BLaER1 treated with 17β-estradiol and CSF1 and Interleukin-3, amounts not matched to agents 10 nM and 100 nM (cell line): ENCODE results near the gene SPAG9.
"Not testable (repeated sequence)": the region's sequence is repeated elsewhere in the genome, so short reads cannot be mapped to it uniquely, and the experiment has no call there.

ENCODE experiments used
- H3K27ac ChIP-seq, 11 experiments: shearing (Covaris generic); formaldehyde crosslinking; 2 replicates each; pipeline ENCODE4 v1.8.1; 2022
- H3K27me3 ChIP-seq, 11 experiments: shearing (Covaris generic); formaldehyde crosslinking; 2 replicates each; pipeline ENCODE4 v1.8.1; 2022
- H3K36me3 ChIP-seq, 11 experiments: shearing (Covaris generic); formaldehyde crosslinking; 2 replicates each; pipeline ENCODE4 v1.8.1; 2022
- H3K4me1 ChIP-seq, 10 experiments: shearing (Covaris generic); formaldehyde crosslinking; 2 replicates each; pipeline ENCODE4 v1.8.1; 2022
- H3K4me2 ChIP-seq, 11 experiments: shearing (Covaris generic); formaldehyde crosslinking; 2 replicates each; pipeline ENCODE4 v1.8.1; 2022
- H3K4me3 ChIP-seq, 10 experiments: shearing (Covaris generic); formaldehyde crosslinking; 2 replicates each; pipeline ENCODE4 v1.8.1; 2022
- H3K9ac ChIP-seq, 11 experiments: shearing (Covaris generic); formaldehyde crosslinking; 2 replicates each; pipeline ENCODE4 v1.8.1; 2022
- H3K9me3 ChIP-seq, 11 experiments: shearing (Covaris generic); formaldehyde crosslinking; replicated peaks in 1 of 11; 2 replicates each; pipeline ENCODE4 v1.8.1; 2022
- H4K20me1 ChIP-seq, 11 experiments: shearing (Covaris generic); formaldehyde crosslinking; 2 replicates each; pipeline ENCODE4 v1.8.1; 2022
- Cebpa-rat ChIP-seq, 11 experiments: shearing (Covaris generic); IDR thresholded peaks; 2 replicates each; pipeline ENCODE4 v1.8.1; 2022

The SPAG9 gene

DNA sequence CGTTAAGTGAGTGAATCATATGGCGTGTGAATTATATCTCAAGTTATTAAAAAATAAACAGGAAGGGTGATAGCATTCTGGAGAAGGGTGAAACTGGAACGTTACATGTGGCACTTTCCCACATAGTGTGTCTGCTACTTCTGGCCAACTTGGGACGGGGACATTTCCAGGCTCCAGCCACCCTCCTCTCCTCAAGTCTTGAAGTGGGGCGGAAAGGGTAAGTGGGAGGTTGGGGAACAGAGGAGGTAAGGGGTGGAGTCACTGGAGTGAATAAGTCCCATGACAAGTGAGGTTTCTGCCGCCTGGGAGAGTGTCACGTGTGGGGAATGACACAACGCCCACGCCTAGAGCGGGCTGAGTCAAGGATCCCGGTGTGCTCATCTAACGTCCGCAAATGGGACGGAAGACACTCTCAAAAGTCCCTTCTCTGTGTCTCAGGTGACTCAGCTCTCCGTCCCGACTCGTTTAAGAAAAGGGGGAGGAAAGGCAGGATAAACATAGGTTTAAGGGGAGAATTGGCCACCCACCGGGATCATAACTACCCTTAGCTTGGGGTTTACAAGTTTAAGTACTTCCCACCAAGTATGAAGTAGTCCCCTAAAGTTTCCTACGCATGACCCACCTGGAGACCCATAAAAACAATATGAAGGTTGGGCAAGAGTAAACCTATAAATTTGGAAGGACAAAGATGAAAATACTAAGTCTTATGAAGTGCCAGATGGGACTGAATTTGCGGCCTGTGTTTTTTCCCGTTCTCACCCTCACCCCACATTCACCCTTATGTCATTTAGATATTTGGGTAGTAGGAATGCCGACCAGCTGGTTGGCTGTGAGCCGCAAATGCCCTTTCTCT lies 1.2 kb upstream of the SPAG9 start:
- no peaks in the 10 kb centered on the region for H3K27me3 ChIP-seq
- peaks cover 31 to 42% (median 39%) of the 10 kb centered on the region in 10 experiments for H3K4me1 ChIP-seq
- TF ChIP-seq Cebpa-rat (IDR thresholded peaks at IDR 0.05): no peak
- peaks cover 27 to 37% (median 35%) of the 10 kb centered on the region in 11 experiments; a peak in 21 of 22 replicates for H4K20me1 ChIP-seq
- H3K27ac ChIP-seq: peak overlapping the region; percentile 86 to 98 (median 96)
- H3K4me3 ChIP-seq: peak overlapping the region; percentile 62 to 98 (median 94)
- peak overlapping the region; percentile 84 to 94 (median 92) for H3K9ac ChIP-seq
- H3K4me2 ChIP-seq: peak overlapping the region; percentile 80 to 97 (median 88)
- H3K36me3 ChIP-seq: 0 out of 22 replicates have a peak, but pooled peaks cover 0 to 2% (median 0%) of the 10 kb centered on the region in 11 experiments
- no peaks in the 10 kb centered on the region for H3K9me3 ChIP-seq

DNA sequence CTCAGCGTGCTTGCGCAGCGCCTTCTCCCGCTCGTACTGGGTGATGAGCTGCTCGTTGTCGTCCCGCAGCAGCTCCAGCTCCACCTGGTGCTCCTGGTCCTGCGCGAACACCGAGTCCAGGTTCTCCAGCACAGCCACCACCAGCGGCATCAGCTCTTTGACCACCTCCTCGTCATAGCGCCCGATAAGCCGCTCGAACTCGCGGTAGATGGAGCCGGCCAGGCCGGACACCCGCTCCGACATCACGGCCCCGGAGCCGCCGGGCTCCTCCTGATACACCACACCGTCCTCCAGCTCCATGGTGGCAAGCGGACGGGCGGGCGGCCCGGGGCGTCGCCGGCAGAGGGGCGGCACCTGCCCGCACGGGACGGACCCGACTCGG lies 320 bp downstream of the SPAG9 start:
- H3K4me2 ChIP-seq: peak overlapping the region; percentile 88 to 98 (median 94)
- H3K27me3 ChIP-seq: no peaks in the 10 kb centered on the region
- peak overlapping the region; percentile 85 to 98 (median 95) for H3K4me3 ChIP-seq
- peaks cover 27 to 52% (median 45%) of the 10 kb centered on the region in 11 experiments for H4K20me1 ChIP-seq
- TF ChIP-seq Cebpa-rat (IDR thresholded peaks at IDR 0.05): no peak
- H3K27ac ChIP-seq: peak overlapping the region; percentile 79 to 98 (median 90)
- peaks cover 34 to 57% (median 54%) of the 10 kb centered on the region in 10 experiments for H3K4me1 ChIP-seq
- peak overlapping the region; percentile 84 to 94 (median 92) for H3K9ac ChIP-seq
- H3K36me3 ChIP-seq: peaks cover 0 to 11% (median 3%) of the 10 kb centered on the region in 11 experiments; a peak in 3 of 22 replicates
- no peaks in the 10 kb centered on the region for H3K9me3 ChIP-seq

DNA sequence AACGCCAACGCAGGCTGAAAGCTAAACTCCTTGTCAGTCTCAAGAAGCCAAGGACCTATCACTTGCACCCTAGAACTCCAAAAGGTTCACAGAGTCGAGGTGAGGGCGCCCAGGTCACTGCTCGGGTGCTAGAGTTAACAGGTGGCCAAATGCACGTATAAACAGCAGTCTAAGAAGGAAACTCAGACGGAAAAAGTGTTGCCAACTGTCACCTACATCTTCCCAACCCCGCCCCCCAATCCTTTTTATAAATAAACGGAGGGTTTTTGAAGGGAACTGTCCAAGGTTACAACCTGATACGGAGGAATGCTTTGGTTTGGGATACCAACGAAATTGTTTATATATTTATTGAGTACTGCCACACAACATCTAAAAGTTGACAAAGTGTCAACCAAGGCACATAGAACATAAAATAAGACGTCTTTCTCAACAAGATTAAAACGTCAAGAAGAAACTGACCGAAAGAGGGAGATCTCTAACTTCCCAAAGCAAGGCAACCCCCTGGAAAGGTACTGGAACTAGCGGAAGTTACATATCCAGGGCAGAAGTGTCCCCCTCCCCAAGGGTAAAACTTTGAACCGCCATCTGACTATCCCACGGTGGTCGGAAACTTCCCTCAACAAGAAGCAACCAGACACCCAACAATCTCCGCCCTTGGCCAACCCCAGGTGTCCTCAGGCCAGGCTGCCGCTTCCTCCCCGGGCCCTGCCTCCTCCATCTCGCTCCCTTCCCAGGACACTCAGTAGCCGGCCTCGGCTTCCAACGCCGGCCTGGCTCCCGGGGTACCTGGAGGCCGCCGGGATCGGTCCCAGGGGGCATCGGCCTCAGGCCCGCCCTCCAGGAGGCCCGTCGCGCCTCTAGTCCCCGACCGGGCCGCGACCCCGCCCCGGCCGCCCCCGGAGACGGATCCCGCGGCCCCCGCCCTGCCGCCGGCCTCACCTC lies 982 bp downstream of the SPAG9 start:
- TF ChIP-seq Cebpa-rat (IDR thresholded peaks at IDR 0.05): no peak
- peak overlapping the region; percentile 85 to 98 (median 95) for H3K4me3 ChIP-seq
- H3K27ac ChIP-seq: peak overlapping the region; percentile 79 to 98 (median 90)

DNA sequence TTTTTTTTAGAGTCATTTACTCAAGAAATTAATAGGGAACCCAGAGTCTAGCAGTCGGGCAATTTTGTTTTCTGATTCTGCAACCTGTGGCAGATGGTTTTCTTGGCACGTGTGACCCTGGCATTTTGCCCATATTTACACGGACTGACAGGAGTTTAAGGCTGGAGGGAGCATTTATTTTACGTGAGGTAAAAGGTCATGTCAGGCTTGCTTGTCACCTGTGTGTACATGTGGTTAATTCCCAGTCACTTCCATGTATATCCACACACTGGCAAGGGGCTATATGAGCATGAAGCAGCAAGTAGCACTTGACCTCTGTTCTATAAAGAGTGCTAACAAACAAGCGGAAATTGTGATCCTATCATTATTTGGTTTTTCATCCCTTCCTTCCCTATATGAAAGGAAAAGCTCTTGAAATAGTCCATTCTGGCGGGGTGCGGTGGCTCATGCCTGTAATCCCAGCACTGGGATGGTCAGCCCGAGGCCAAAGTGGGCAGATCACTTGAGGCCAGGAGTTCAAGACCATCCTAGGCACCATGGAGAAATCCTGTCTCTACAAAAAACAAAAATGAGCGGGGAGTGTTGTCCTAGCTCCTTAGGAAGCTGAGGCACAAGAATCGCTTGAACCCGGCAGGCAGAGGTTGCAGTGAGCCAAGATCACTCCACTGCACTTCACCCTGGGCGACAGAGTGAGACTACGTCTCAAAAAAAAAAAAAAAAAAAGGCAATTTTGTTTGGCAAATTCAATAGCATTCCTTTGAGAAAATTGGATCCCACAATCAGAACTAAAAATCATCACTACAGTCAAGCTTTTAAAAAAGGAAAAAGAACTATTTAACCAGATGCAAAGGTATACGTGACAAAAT lies 2.1 kb downstream of the SPAG9 start:
- H4K20me1 ChIP-seq: peaks cover 27 to 70% (median 57%) of the 10 kb centered on the region in 11 experiments
- H3K4me1 ChIP-seq: peaks cover 35 to 75% (median 72%) of the 10 kb centered on the region in 10 experiments
- no peaks in the 10 kb centered on the region for H3K27me3 ChIP-seq
- peak overlapping the region; percentile 88 to 98 (median 94) for H3K4me2 ChIP-seq
- peaks cover 0 to 11% (median 4%) of the 10 kb centered on the region in 11 experiments; a peak in 5 of 22 replicates for H3K36me3 ChIP-seq
- H3K27ac ChIP-seq: peak overlapping the region in 7 of 11 experiments; percentile 0 to 96 (median 39); a peak in 10 of 22 replicates
- TF ChIP-seq Cebpa-rat (IDR thresholded peaks at IDR 0.05): no peak
- H3K4me3 ChIP-seq: peak overlapping the region; percentile 85 to 98 (median 95)
- no peaks in the 10 kb centered on the region for H3K9me3 ChIP-seq
- peak overlapping the region; percentile 84 to 94 (median 92); a peak in 20 of 22 replicates for H3K9ac ChIP-seq

More for the DNA sequence above, 982 bp downstream of the SPAG9 start:
- Histone ChIP-seq H3K9ac (peak overlapping the region; percentile 84 to 94 (median 92)), H3K9me3 (no peaks in the 10 kb centered on the region), H3K27me3 (no peaks in the 10 kb centered on the region), H4K20me1 (peaks cover 27 to 58% (median 50%) of the 10 kb centered on the region in 11 experiments), H3K4me1 (peaks cover 34 to 63% (median 60%) of the 10 kb centered on the region in 10 experiments), H3K36me3 (peaks cover 0 to 11% (median 4%) of the 10 kb centered on the region in 11 experiments; a peak in 4 of 22 replicates), H3K4me2 (peak overlapping the region; percentile 88 to 98 (median 94))

DNA sequence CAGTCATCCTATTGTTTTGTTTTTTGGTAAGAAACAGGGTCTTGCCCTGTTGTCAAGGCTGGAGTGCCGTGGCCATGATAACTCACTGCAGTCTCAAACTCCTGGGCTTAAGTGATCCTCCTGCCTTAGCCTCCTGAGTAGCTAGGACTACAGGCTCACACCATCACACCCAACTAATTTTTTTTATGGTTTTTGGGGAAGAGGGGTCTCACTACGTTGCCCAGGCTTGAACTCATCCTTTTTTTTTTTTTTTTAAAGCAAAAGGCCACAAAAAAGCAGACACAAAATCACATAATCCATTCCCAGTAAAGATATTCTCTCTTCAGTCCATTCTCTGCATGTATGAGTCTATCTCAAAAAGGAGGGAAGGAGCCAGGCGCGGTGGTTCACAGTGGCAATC lies 5.5 kb downstream of the SPAG9 start:
- H4K20me1 ChIP-seq: peaks cover 25 to 98% (median 70%) of the 10 kb centered on the region in 11 experiments
- H3K36me3 ChIP-seq: peaks cover 0 to 29% (median 14%) of the 10 kb centered on the region in 11 experiments; a peak in 13 of 22 replicates

DNA sequence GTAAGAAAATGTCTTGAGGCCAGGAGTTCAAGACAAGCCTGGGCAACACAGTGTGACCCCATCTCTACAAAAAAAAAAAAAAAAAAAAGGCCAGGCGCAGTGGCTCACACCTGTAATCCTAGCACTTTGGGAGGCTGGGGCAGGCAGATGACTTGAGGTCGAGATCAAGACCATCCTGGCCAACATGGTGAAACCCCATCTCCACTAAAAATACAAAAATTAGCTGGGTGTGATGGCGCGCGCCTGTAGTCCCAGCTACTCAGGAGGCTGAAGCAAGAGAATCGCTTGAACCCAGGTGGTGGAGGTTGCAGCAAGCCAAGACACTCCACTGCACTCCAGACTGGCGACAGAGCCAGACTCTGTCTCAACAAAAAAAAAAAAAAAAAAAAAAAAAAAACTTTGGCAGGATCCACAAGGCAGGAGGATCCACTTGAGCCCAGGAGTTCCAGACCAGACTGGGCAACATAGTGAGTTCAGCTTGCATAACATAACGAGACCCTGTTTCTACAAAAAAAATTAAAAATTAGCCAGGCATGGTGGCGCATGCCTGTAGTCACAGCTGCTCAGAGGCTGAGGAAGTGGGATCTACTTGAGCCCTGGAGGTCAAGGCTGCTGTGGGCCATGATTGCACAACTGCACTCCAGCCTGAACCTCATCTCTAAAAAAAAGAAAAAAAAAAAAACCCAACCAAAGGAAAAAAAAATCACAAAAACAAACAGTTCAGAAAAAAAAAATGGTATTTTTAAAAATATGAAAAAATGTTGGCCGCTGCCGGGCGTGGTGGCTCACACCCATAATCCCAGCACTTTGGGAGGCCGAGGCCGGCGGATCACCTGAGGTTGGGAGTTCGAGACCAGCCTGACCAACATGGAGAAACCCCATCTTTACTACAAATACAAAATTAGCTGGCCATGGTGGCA lies 8.1 kb downstream of the SPAG9 start:
- H3K27me3 ChIP-seq, H3K9me3 ChIP-seq: not testable (repeated sequence)
- H3K27ac ChIP-seq: peak overlapping the region; percentile 42 to 85 (median 82); a peak in 21 of 22 replicates
- peaks cover 7 to 97% (median 60%) of the 10 kb centered on the region in 11 experiments; a peak in 18 of 22 replicates for H4K20me1 ChIP-seq
- H3K36me3 ChIP-seq: peaks cover 0 to 40% (median 23%) of the 10 kb centered on the region in 11 experiments; a peak in 15 of 22 replicates
- H3K9ac ChIP-seq: peak overlapping the region; percentile 42 to 71 (median 62); a peak in 18 of 22 replicates
- H3K4me1 ChIP-seq: peaks cover 19 to 76% (median 73%) of the 10 kb centered on the region in 10 experiments
- peak overlapping the region in 2 of 10 experiments; percentile 5 to 31; a peak in 3 of 20 replicates for H3K4me3 ChIP-seq
- peak; percentile 68 to 95 (median 91); a peak in 20 of 22 replicates for TF ChIP-seq Cebpa-rat (IDR thresholded peaks at IDR 0.05)
- H3K4me2 ChIP-seq: peak overlapping the region; percentile 42 to 93 (median 77)

More for the DNA sequence above, 5.5 kb downstream of the SPAG9 start:
- Histone ChIP-seq H3K4me3 (no peak overlapping the region), H3K27ac (peak overlapping the region in 6 of 11 experiments; percentile 24 to 85 (median 82); a peak in 8 of 22 replicates), H3K4me1 (peaks cover 35 to 84% (median 82%) of the 10 kb centered on the region in 10 experiments), H3K4me2 (peak overlapping the region in 5 of 11 experiments; percentile 90 to 98 (median 98); a peak in 6 of 22 replicates), H3K9ac (no peak overlapping the region), H3K9me3 (no peaks in the 10 kb centered on the region), H3K27me3 (no peaks in the 10 kb centered on the region)
- TF ChIP-seq Cebpa-rat (IDR thresholded peaks at IDR 0.05): no peak

DNA sequence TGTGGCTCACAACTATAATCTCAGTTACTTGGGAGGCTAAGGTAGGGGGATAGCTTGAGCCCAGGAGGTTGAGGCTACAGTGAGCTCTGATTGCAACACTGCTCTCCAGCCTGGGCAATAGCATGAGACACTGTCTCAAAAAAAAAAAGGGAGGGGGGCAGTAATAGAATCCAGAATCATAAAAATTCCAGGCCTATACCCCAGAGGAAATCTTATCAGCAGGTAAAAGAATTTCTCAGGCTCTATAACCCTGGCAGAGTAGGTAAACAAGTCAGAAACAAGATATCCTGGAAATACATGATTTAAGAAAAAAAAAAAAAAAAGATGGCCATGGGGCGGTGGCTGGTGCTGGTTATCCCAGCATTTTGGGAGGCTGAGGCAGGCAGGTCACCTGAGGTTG lies 12.9 kb downstream of the SPAG9 start:
- no peaks in the 10 kb centered on the region for H3K27me3 ChIP-seq
- H4K20me1 ChIP-seq: peaks cover 33 to 96% (median 68%) of the 10 kb centered on the region in 11 experiments; a peak in 20 of 22 replicates
- H3K27ac ChIP-seq: peak overlapping the region in 1 of 11 experiments; percentile 5; a peak in 1 of 22 replicates
- peaks cover 17 to 52% (median 44%) of the 10 kb centered on the region in 10 experiments for H3K4me1 ChIP-seq
- no peak overlapping the region for H3K9ac ChIP-seq
- H3K4me3 ChIP-seq: no peak overlapping the region
- no peaks in the 10 kb centered on the region for H3K9me3 ChIP-seq
- peak overlapping the region in 4 of 11 experiments; percentile 23 to 64 (median 44); a peak in 7 of 22 replicates for H3K4me2 ChIP-seq
- H3K36me3 ChIP-seq: peaks cover 0 to 38% (median 27%) of the 10 kb centered on the region in 11 experiments; a peak in 17 of 22 replicates
- TF ChIP-seq Cebpa-rat (IDR thresholded peaks at IDR 0.05): no peak
